ENCODE results near the gene KAZN. TPM values are rescaled to one million over a fixed set of nuclear protein-coding genes. Genes with fewer than 3 reads are reported as not detected.
"Not testable (repeated sequence)": the region's sequence is repeated elsewhere in the genome, so short reads cannot be mapped to it uniquely, and the experiment has no call there.

KAZN gene
- total RNA-seq, 1 donor from 2014 or later, result 2.8 TPM

DNA sequence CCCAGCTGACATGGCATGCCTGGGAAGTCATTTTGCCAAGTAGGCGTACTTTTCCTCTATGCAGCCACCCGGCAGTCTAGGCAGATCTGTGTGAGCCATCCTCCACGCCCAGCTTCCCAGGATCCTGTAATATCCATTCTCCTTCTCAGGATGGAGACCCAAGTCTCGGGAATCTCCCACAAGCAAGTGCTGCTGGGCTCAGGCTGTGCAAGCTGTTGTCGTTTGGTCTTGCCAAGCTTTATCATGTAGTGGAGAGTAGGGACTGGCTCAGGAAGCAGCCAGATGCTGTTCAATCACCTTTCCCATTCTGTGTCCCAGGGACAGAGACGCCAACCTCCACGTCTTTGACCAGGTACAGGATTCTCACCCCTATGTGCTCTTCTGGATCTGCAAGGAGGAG lies 363.9 kb downstream of the KAZN start:
- TF ChIP-seq, protein P1, sequence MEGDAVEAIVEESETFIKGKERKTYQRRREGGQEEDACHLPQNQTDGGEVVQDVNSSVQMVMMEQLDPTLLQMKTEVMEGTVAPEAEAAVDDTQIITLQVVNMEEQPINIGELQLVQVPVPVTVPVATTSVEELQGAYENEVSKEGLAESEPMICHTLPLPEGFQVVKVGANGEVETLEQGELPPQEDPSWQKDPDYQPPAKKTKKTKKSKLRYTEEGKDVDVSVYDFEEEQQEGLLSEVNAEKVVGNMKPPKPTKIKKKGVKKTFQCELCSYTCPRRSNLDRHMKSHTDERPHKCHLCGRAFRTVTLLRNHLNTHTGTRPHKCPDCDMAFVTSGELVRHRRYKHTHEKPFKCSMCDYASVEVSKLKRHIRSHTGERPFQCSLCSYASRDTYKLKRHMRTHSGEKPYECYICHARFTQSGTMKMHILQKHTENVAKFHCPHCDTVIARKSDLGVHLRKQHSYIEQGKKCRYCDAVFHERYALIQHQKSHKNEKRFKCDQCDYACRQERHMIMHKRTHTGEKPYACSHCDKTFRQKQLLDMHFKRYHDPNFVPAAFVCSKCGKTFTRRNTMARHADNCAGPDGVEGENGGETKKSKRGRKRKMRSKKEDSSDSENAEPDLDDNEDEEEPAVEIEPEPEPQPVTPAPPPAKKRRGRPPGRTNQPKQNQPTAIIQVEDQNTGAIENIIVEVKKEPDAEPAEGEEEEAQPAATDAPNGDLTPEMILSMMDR (IDR thresholded peaks at IDR 0.05; ENCODE audit: insufficient read depth, low read length, poor library complexity, severe bottlenecking), result no peak
- H3K36me3 ChIP-seq (ENCODE audit: control insufficient read depth, insufficient read depth, low read length), result peaks cover 2% of the 10 kb centered on the region
- DNase-seq (ENCODE audit: low read depth), result no peak

DNA sequence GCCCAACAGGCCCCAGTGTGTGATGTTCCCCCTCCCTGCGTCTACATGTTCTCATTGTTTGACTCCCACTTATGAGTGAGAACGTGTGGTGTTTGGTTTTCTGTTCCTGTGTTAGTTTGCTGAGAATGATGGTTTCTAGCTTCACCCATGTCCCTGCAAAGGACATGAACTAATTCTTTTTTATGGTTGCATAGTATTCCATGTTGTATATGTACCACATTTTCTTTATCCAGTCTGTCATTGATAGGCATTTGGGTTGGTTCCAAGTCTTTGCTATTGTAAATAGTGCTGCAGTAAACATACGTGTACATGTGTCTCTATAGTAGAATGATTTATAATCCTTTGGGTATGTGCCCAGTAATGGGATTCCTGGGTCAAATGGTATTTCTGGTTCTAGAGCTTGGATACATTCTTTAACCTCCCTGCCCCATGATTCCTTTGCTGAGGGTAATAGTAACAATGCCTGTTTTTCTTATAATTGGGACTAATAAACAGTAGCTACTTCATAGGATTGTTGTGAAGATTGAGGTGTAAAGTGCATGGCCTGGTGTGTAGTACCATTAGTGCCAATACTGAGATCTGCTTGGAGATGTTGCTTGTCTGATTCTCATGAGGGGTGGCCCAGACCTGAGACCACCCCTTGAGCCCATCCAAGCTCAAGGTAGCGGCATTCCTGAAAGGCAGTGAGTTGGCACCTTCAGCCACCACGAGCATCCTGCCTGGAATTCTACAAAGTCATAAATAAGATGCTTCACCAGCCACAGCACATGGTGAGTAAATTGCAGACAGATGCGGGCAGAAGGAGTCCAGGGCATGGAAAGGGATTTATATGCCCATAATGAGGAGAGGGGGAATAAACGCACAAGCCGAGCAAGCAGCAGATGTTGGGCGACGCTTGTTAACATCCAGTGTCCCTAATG lies 365.6 kb downstream of the KAZN start:
- H3K36me3 ChIP-seq (ENCODE audit: control insufficient read depth, insufficient read depth, low read length); H3K4me3 ChIP-seq (ENCODE audit: low read depth, low read length); DNase-seq (ENCODE audit: low read depth); H3K27me3 ChIP-seq (ENCODE audit: control insufficient read depth, insufficient read depth, low read length): not testable (repeated sequence)

More for the DNA sequence above, 363.9 kb downstream of the KAZN start:
- Histone ChIP-seq H3K27me3 (ENCODE audit: control insufficient read depth, insufficient read depth, low read length) (no peaks in the 10 kb centered on the region), H3K4me3 (ENCODE audit: low read depth, low read length) (no peak overlapping the region)

DNA sequence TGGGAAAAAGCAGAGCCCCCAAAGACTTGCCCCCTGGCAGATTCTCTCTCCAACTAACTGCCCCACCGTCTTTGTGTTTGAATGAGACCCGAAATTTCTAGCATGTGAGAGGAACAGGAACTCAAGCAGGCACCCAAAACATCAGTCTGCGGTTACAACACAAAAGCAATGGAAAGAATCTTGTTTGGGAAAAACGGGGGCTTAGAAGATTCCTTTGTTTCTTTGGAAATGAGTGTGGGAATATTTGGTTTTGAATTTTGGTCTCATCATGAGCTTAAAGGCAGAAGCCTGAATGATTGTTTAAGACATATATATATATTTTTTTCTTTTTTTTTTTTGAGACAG lies 366.2 kb downstream of the KAZN start:
- H3K27me3 ChIP-seq (ENCODE audit: control insufficient read depth, insufficient read depth, low read length), result no peaks in the 10 kb centered on the region
- DNase-seq (ENCODE audit: low read depth), result no peak
- no peak overlapping the region for H3K4me3 ChIP-seq (ENCODE audit: low read depth, low read length)
- peaks cover 3% of the 10 kb centered on the region for H3K36me3 ChIP-seq (ENCODE audit: control insufficient read depth, insufficient read depth, low read length)
- TF ChIP-seq, protein P1 (IDR thresholded peaks at IDR 0.05; ENCODE audit: insufficient read depth, low read length, poor library complexity, severe bottlenecking), result no peak

DNA sequence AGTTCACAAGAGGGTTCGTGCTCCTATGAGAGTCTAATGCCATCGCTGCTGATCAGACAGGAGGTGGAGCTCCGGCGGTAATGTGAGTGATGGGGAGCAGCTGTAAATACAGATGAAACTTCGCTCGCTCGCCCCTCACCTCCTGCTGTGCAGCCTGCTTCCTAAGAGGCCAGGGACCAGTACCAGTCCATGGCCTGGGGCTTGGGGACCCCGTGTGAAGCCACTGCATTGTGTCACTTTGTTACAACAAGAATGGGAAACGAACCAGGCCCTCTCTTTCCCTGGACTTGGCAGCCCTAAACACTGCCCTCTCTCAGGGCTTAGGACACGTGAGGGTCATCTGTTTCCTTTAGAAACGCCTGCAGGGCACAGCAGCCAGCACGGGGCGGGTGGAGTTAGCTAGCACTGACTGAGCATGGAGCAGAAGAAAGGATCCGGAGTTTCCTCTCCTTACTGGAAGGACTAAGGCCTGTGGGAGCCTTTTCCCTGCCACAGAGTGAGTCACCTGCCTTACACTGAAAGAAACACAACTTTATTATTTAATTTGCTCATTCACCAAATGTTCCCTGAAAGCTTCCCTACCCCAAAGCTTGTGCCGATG lies 369.9 kb downstream of the KAZN start:
- no peak overlapping the region for H3K4me3 ChIP-seq (ENCODE audit: low read depth, low read length)
- H3K36me3 ChIP-seq (ENCODE audit: control insufficient read depth, insufficient read depth, low read length), result peaks cover 2% of the 10 kb centered on the region
- H3K27me3 ChIP-seq (ENCODE audit: control insufficient read depth, insufficient read depth, low read length), result no peaks in the 10 kb centered on the region
- DNase-seq (ENCODE audit: low read depth), result peak; percentile 78
- TF ChIP-seq, protein P1 (IDR thresholded peaks at IDR 0.05; ENCODE audit: insufficient read depth, low read length, poor library complexity, severe bottlenecking), result no peak

DNA sequence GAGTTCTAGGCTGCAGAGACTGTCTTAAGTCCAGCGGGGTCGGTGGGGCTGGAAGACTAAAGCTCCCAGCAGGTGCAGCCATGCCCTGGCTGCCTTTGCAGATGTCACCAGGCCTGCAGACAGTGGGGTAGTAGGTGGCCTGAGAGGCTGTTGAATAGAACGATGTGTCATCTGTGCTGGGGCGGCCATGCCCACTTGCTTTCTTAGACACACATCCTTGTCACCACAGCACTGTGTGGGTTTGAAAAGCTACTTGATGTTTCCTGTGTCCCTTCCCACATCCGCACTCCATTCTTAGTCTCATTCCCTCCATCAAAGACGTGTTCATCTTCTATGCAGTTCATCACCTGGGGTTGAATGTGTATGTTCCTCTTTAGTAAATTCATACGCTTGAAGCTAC lies 370.5 kb downstream of the KAZN start:
- Histone ChIP-seq H3K4me3 (ENCODE audit: low read depth, low read length) (no peak overlapping the region), H3K27me3 (ENCODE audit: control insufficient read depth, insufficient read depth, low read length) (no peaks in the 10 kb centered on the region), H3K36me3 (ENCODE audit: control insufficient read depth, insufficient read depth, low read length) (peaks cover 2% of the 10 kb centered on the region)
- TF ChIP-seq, protein P1 (IDR thresholded peaks at IDR 0.05; ENCODE audit: insufficient read depth, low read length, poor library complexity, severe bottlenecking), result no peak
- DNase-seq (ENCODE audit: low read depth), result no peak

DNA sequence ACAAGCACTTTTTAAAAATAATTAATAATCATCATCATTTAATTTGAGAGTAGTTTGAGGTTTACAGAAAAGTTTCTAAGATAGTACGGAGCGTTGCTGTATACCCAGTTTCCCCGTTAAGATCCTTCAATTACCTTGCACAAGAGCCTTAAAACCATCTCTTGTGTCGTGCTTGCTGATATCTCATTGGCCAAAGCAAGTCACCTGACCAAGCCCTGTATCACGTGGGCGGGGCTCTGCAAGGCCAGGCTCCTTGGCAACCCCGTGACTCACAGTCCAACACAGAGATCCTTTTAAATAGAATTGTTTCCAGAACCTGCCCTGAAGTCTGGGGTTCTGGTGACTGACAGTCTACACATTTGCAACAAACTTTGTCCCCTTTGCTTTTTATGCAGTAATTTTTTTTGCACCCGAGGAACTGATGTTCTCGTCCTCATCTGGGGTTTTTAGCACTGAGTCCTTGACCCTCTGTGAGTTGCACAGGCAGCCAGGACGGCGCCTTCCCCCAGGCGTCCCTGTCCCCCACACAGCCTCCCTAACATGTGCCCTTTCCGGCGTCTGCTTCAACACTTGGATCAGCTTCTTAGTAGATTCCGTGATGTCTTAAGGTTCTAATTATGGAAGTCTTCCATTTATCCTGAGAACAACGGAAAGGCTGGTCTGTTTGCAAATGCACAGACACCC lies 371.8 kb downstream of the KAZN start:
- Histone ChIP-seq H3K4me3 (ENCODE audit: low read depth, low read length) (no peak overlapping the region), H3K27me3 (ENCODE audit: control insufficient read depth, insufficient read depth, low read length) (no peaks in the 10 kb centered on the region), H3K36me3 (ENCODE audit: control insufficient read depth, insufficient read depth, low read length) (peaks cover 2% of the 10 kb centered on the region)
- peak; percentile 83 for DNase-seq (ENCODE audit: low read depth)
- TF ChIP-seq, protein P1 (IDR thresholded peaks at IDR 0.05; ENCODE audit: insufficient read depth, low read length, poor library complexity, severe bottlenecking), result no peak

Measured in kidney epithelial cell (primary cell).